Sigmoid colon (tissue), 7 donors: ENCODE results near the gene SNX32. TPM values are rescaled to one million over a fixed set of nuclear protein-coding genes. Genes with fewer than 3 reads are reported as not detected.

Source experiments
- DNase-seq: peaks from one replicate; pipeline ENCODE4 v3.0.0-alpha.2; 2019
- H3K27ac ChIP-seq, 4 donors: fragments of 200-600 bp; sonication (generic); one replicate each; pipeline ENCODE4 v1.5.1; 2016 to 2019; ENCODE audit warnings: mild to moderate bottlenecking in 1 of 4
- H3K27me3 ChIP-seq, 3 donors: fragments of 200-600 bp; sonication (generic); one replicate each; pipeline ENCODE4 v1.5.1; 2019; ENCODE audit warnings: mild to moderate bottlenecking in 1 of 3
- H3K36me3 ChIP-seq, 4 donors: fragments of 200-600 bp; sonication (generic); one replicate each; pipeline ENCODE4 v1.5.1; 2016 to 2019
- H3K4me1 ChIP-seq, 4 donors: fragments of 200-600 bp; sonication (generic); one replicate each; pipeline ENCODE4 v1.5.1; 2017 to 2019
- H3K4me3 ChIP-seq, 4 donors: fragments of 200-600 bp; sonication (generic); one replicate each; pipeline ENCODE4 v1.5.1; 2017 to 2019; ENCODE audit warnings: mild to moderate bottlenecking in 2 of 4, moderate library complexity in 1 of 4
- H3K9me3 ChIP-seq, 4 donors: fragments of 200-600 bp in 3 of 4; sonication (generic) in 3 of 4; one replicate each; pipeline versions ENCODE4 v1.5.1 to v1.6.1; 2013 to 2019
- CTCF ChIP-seq, 4 experiments: fragments of 450-650 bp in 3 of 4; fragments of 200-600 bp in 1 of 4; IDR thresholded peaks; one replicate each; pipeline ENCODE4 v1.5.1; 2016 to 2019; ENCODE audit warnings: antibody characterized with exemption in 4 of 4, mild to moderate bottlenecking in 3 of 4, moderate library complexity in 2 of 4
- EP300 ChIP-seq, 4 donors: sonication (generic); formaldehyde crosslinking; IDR thresholded peaks; one replicate each; pipeline ENCODE4 v1.6.1; 2017; ENCODE audit warnings: antibody characterized with exemption in 4 of 4
- POLR2A ChIP-seq, 2 donors: fragments of 450-650 bp; IDR thresholded peaks; one replicate each; pipeline ENCODE4 v1.6.1; 2016; ENCODE audit warnings: antibody characterized with exemption in 2 of 2, mild to moderate bottlenecking in 2 of 2, moderate library complexity in 2 of 2
- POLR2AphosphoS5 ChIP-seq, 4 donors: sonication (generic); formaldehyde crosslinking; IDR thresholded peaks; one replicate each; pipeline ENCODE4 v1.6.1; 2017; ENCODE audit warnings: antibody characterized with exemption in 4 of 4
- WGBS, 2 donors: extraction: QIAGEN DNeasy Blood & Tissue Kit; methylation state at CpG; one replicate each; pipeline ENCODE4 v1.1.7; 2013; 5-methylcytosine and 5-hydroxymethylcytosine counted together
- intact Hi-C: fragments of 100-400 bp; cut with DNase I; formaldehyde crosslinking; loops from one replicate; pipeline ENCODE4 v1.15.1; 2023
- polyA plus RNA-seq, 3 donors: library from polyadenylated mRNA; stranded (reverse); fragments of 200-250 nt; gene quantifications; one replicate each; pipeline ENCODE4 v1.2.3, GENCODE V29; 2013
- total RNA-seq, 4 donors: library from RNA; depleted of rRNA; stranded (reverse); fragments of >200 nt; gene quantifications; one replicate each; pipeline ENCODE4 v1.1.0, GENCODE V29; 2016
- donor health status: healthy with polysubstance abuse.
- donor health status: Bipolar disorder and iron deficiency.
- donor health status: healthy.

SNX32 gene
- total and polyA plus RNA-seq, 7 donors: 0.27 to 1.5 (median 0.70) TPM; not detected in 1

GRCh38 chr11:65790902-65791650 is 42.7 kb upstream of the SNX32 start:
- 26 to 74% methylated on average over 18 of the region's 18 CpGs for WGBS, 2 donors
- H3K27me3 ChIP-seq: peaks cover 23 to 45% (median 27%) of the 10 kb centered on the region in 3 donors
- H3K4me3 ChIP-seq: no peak overlapping the region
- H3K36me3 ChIP-seq: no peaks in the 10 kb centered on the region
- H3K9me3 ChIP-seq: no peaks in the 10 kb centered on the region
- no peak for TF ChIP-seq POLR2AphosphoS5 (IDR thresholded peaks at IDR 0.05)
- TF ChIP-seq POLR2A (IDR thresholded peaks at IDR 0.05): no peak
- no peak for TF ChIP-seq EP300 (IDR thresholded peaks at IDR 0.05)
- TF ChIP-seq CTCF (IDR thresholded peaks at IDR 0.05): no peak
- H3K4me1 ChIP-seq: peaks cover 0 to 22% (median 21%) of the 10 kb centered on the region in 4 donors
- H3K27ac ChIP-seq: no peak overlapping the region
- DNase-seq: no peak
- intact Hi-C loops: no loop called here

- DNase-seq: no peak
- no peak overlapping the region for H3K27ac ChIP-seq
- H3K9me3 ChIP-seq: no peaks in the 10 kb centered on the region
- H3K27me3 ChIP-seq: peaks cover 16 to 38% (median 20%) of the 10 kb centered on the region in 3 donors
- 10 to 34% methylated on average over 13 of the region's 13 CpGs for WGBS, 2 donors
- no peak for TF ChIP-seq POLR2AphosphoS5 (IDR thresholded peaks at IDR 0.05)
- TF ChIP-seq POLR2A (IDR thresholded peaks at IDR 0.05): peak in 1 of 2 donors; percentile 14
- TF ChIP-seq EP300 (IDR thresholded peaks at IDR 0.05): no peak
- no peaks in the 10 kb centered on the region for H3K36me3 ChIP-seq
- intact Hi-C loops: no loop called here
- H3K4me1 ChIP-seq: peaks cover 0 to 16% (median 15%) of the 10 kb centered on the region in 4 donors
- H3K4me3 ChIP-seq: no peak overlapping the region
Observed at GRCh38 chr11:65791719-65792213, 42.0 kb upstream of the SNX32 start.

- Histone ChIP-seq H3K27ac (no peak overlapping the region), H3K4me1 (peaks cover 0 to 9% (median 8%) of the 10 kb centered on the region in 4 donors), H3K27me3 (peaks cover 10 to 35% (median 16%) of the 10 kb centered on the region in 3 donors), H3K9me3 (no peaks in the 10 kb centered on the region), H3K36me3 (no peaks in the 10 kb centered on the region), H3K4me3 (no peak overlapping the region)
- 35 to 78% methylated on average over 16 of the region's 16 CpGs for WGBS, 2 donors
- no peak for DNase-seq
- intact Hi-C loops: no loop called here
- TF ChIP-seq POLR2A (IDR thresholded peaks at IDR 0.05) (no peak), EP300 (IDR thresholded peaks at IDR 0.05) (no peak), CTCF (IDR thresholded peaks at IDR 0.05) (no peak), POLR2AphosphoS5 (IDR thresholded peaks at IDR 0.05) (no peak)
Observed at GRCh38 chr11:65792456-65792855, 41.3 kb upstream of the SNX32 start.

- no peaks in the 10 kb centered on the region for H3K36me3 ChIP-seq
- peaks cover 3 to 35% (median 16%) of the 10 kb centered on the region in 3 donors for H3K27me3 ChIP-seq
- intact Hi-C loops: no loop called here
- no peak for DNase-seq
- no peaks in the 10 kb centered on the region for H3K9me3 ChIP-seq
- WGBS, 2 donors: 11 to 61% methylated on average over 16 of the region's 16 CpGs
- TF ChIP-seq POLR2AphosphoS5 (IDR thresholded peaks at IDR 0.05) (no peak), CTCF (IDR thresholded peaks at IDR 0.05) (no peak), EP300 (IDR thresholded peaks at IDR 0.05) (no peak), POLR2A (IDR thresholded peaks at IDR 0.05) (no peak)
- H3K27ac ChIP-seq: no peak overlapping the region
- H3K4me3 ChIP-seq: no peak overlapping the region
- H3K4me1 ChIP-seq: peaks cover 0 to 2% (median 1%) of the 10 kb centered on the region in 4 donors
Observed at GRCh38 chr11:65793144-65793581, 40.6 kb upstream of the SNX32 start.

GRCh38 chr11:65793625-65794400 is 40.0 kb upstream of the SNX32 start:
- no peak for DNase-seq
- H3K4me1 ChIP-seq: no peaks in the 10 kb centered on the region
- 44 to 86% methylated on average over 29 of the region's 29 CpGs for WGBS, 2 donors
- no peak overlapping the region for H3K4me3 ChIP-seq
- H3K27me3 ChIP-seq: peaks cover 0 to 35% (median 12%) of the 10 kb centered on the region in 3 donors
- intact Hi-C loops: no loop called here
- no peaks in the 10 kb centered on the region for H3K36me3 ChIP-seq
- H3K27ac ChIP-seq: no peak overlapping the region
- no peaks in the 10 kb centered on the region for H3K9me3 ChIP-seq
- TF ChIP-seq EP300 (IDR thresholded peaks at IDR 0.05) (no peak), CTCF (IDR thresholded peaks at IDR 0.05) (no peak), POLR2AphosphoS5 (IDR thresholded peaks at IDR 0.05) (no peak), POLR2A (IDR thresholded peaks at IDR 0.05) (no peak)
